WTC11 (cell line): ENCODE data around the gene RIC1. TPM values are rescaled to one million over a fixed set of nuclear protein-coding genes. Genes with fewer than 3 reads are reported as not detected.

Source experiments
- ATAC-seq: fragments of 200-7000 bp; cut with Tn5 transposase; 2 replicates; pipeline ENCODE4 v1.10.0; 2021; ENCODE audit warnings: mild to moderate bottlenecking, moderate library complexity
- CTCF ChIA-PET: fragments of 300-600 bp; sonication (Branson Sonifier 250); formaldehyde crosslinking; loops from one replicate; lab custom pipeline; 2021; ENCODE audit warnings: antibody characterized with exemption; lab: Charles Lee
- POLR2A ChIA-PET: fragments of 350-600 bp; sonication (Branson Sonifier 250); formaldehyde crosslinking; loops from one replicate; lab custom pipeline; 2021; ENCODE audit warnings: antibody characterized with exemption; lab: Charles Lee
- DNase-seq: peaks from one replicate; pipeline ENCODE4 v3.0.0; 2021; ENCODE audit warnings: low spot score
- H3K27ac Mint-ChIP-seq: 2 replicates; pipeline ENCODE4 v1.8.0; 2021; ENCODE audit warnings: mixed read lengths
- H3K27me3 Mint-ChIP-seq: 2 replicates; pipeline ENCODE4 v1.8.0; 2021; ENCODE audit warnings: low read depth, mild to moderate bottlenecking, moderate library complexity, mixed read lengths
- H3K36me3 Mint-ChIP-seq: 2 replicates; pipeline ENCODE4 v1.8.0; 2021; ENCODE audit warnings: mixed read lengths
- H3K4me1 Mint-ChIP-seq: 2 replicates; pipeline ENCODE4 v1.8.0; 2022; ENCODE audit warnings: mixed read lengths
- H3K4me3 Mint-ChIP-seq: 2 replicates; pipeline ENCODE4 v1.8.0; 2021; ENCODE audit warnings: mild to moderate bottlenecking, moderate library complexity, mixed read lengths
- H3K9me3 Mint-ChIP-seq: 2 replicates; pipeline ENCODE4 v1.8.0; 2021; ENCODE audit warnings: mixed read lengths
- ATF1 ChIP-seq: sonication (generic); formaldehyde crosslinking; IDR thresholded peaks from 2 replicates; pipeline ENCODE4 v1.8.1; 2023; ENCODE audit warnings: mild to moderate bottlenecking, moderate library complexity, missing genetic modification reagents
- ATF3 ChIP-seq: sonication (generic); formaldehyde crosslinking; conservative IDR thresholded peaks from 2 replicates; pipeline ENCODE4 v1.8.1; 2022; ENCODE audit warnings: mild to moderate bottlenecking, missing genetic modification reagents
- CDX4 ChIP-seq: fragments of 250-450 bp; sonication (Bioruptor Pico); IDR thresholded peaks from 2 replicates; pipeline ENCODE4 v1.9.0; 2021; ENCODE audit warnings: moderate library complexity, mild to moderate bottlenecking, inconsistent platforms, borderline replicate concordance
- EMX1 ChIP-seq: fragments of 250-450 bp; sonication (Bioruptor Pico); IDR thresholded peaks from 2 replicates; pipeline ENCODE4 v1.8.0; 2021; ENCODE audit warnings: mild to moderate bottlenecking
- FOXJ3 ChIP-seq: sonication (generic); formaldehyde crosslinking; IDR thresholded peaks from 2 replicates; pipeline ENCODE4 v1.9.0; 2021; ENCODE audit warnings: missing genetic modification reagents, mild to moderate bottlenecking, borderline replicate concordance
- FOXK1 ChIP-seq: sonication (generic); formaldehyde crosslinking; IDR thresholded peaks from 2 replicates; pipeline ENCODE4 v1.8.0; 2022; ENCODE audit warnings: mild to moderate bottlenecking, moderate library complexity, missing genetic modification reagents
- GTF2I ChIP-seq: fragments of 250-450 bp; sonication (Bioruptor Pico); conservative IDR thresholded peaks from 2 replicates; pipeline ENCODE4 v1.4.0; 2021; ENCODE audit warnings: mild to moderate bottlenecking
- NFATC4 ChIP-seq: fragments of 250-450 bp; sonication (Bioruptor Pico); IDR thresholded peaks from 2 replicates; pipeline ENCODE4 v1.9.0; 2021; ENCODE audit warnings: mild to moderate bottlenecking
- NR2C2 ChIP-seq: sonication (generic); formaldehyde crosslinking; IDR thresholded peaks from 2 replicates; pipeline ENCODE4 v1.8.0; 2022; ENCODE audit warnings: mild to moderate bottlenecking, missing genetic modification reagents
- OVOL2 ChIP-seq: fragments of 250-450 bp; sonication (Bioruptor Pico); IDR thresholded peaks from 2 replicates; pipeline ENCODE4 v1.9.0; 2021; ENCODE audit warnings: mild to moderate bottlenecking, borderline replicate concordance
- PREB ChIP-seq: sonication (generic); formaldehyde crosslinking; IDR thresholded peaks from 2 replicates; pipeline ENCODE4 v1.8.1; 2022; ENCODE audit warnings: mild to moderate bottlenecking, missing genetic modification reagents, moderate library complexity, borderline replicate concordance
- RELA ChIP-seq: sonication (generic); formaldehyde crosslinking; IDR thresholded peaks from 2 replicates; pipeline ENCODE4 v1.8.1; 2022; ENCODE audit warnings: missing genetic modification reagents, mild to moderate bottlenecking, borderline replicate concordance
- RORB ChIP-seq: fragments of 250-450 bp; sonication (Bioruptor Pico); IDR thresholded peaks from 2 replicates; pipeline ENCODE4 v1.9.0; 2021; ENCODE audit warnings: mild to moderate bottlenecking
- SMAD4 ChIP-seq: sonication (generic); formaldehyde crosslinking; IDR thresholded peaks from 2 replicates; pipeline ENCODE4 v1.8.0; 2022; ENCODE audit warnings: mild to moderate bottlenecking, missing genetic modification reagents
- TEAD1 ChIP-seq: sonication (generic); formaldehyde crosslinking; IDR thresholded peaks from 2 replicates; pipeline ENCODE4 v1.8.0; 2022; ENCODE audit warnings: mild to moderate bottlenecking, missing genetic modification reagents
- ZNF121 ChIP-seq: sonication (generic); formaldehyde crosslinking; IDR thresholded peaks from 2 replicates; pipeline ENCODE4 v1.8.0; 2023; ENCODE audit warnings: missing genetic modification reagents
- ZNF263 ChIP-seq: sonication (generic); formaldehyde crosslinking; IDR thresholded peaks from 2 replicates; pipeline ENCODE4 v1.8.1; 2022; ENCODE audit warnings: low read depth, mild to moderate bottlenecking, moderate library complexity, missing genetic modification reagents
- ZNF281 ChIP-seq: sonication (generic); formaldehyde crosslinking; IDR thresholded peaks from 2 replicates; pipeline ENCODE4 v1.8.0; 2023; ENCODE audit warnings: mild to moderate bottlenecking, missing genetic modification reagents
- ZNF423 ChIP-seq: fragments of 250-450 bp; sonication (Bioruptor Pico); IDR thresholded peaks from 2 replicates; pipeline ENCODE4 v2.1.2; 2022; ENCODE audit warnings: mild to moderate bottlenecking, moderate library complexity
- ZNF425 ChIP-seq: fragments of 250-450 bp; sonication (Bioruptor Pico); conservative IDR thresholded peaks from 2 replicates; pipeline ENCODE4 v1.9.0; 2021; ENCODE audit warnings: mild to moderate bottlenecking
- total RNA-seq: library from RNA; stranded (reverse); gene quantifications from 3 replicates; pipeline ENCODE4 v1.2.3, GENCODE V29; 2021
- TF ChIP-seq, protein P1 (sequence below): sonication (generic); formaldehyde crosslinking; IDR thresholded peaks from 2 replicates; pipeline ENCODE4 v1.8.1; 2022; ENCODE audit warnings: low read depth, missing genetic modification reagents, borderline replicate concordance
- TF ChIP-seq, protein P2 (sequence below): sonication (generic); formaldehyde crosslinking; IDR thresholded peaks from 2 replicates; pipeline ENCODE4 v1.8.1; 2023; ENCODE audit warnings: mild to moderate bottlenecking, missing genetic modification reagents, moderate library complexity
- TF ChIP-seq, protein P3 (sequence below): sonication (generic); formaldehyde crosslinking; IDR thresholded peaks from 2 replicates; pipeline ENCODE4 v1.8.1; 2023; ENCODE audit warnings: mild to moderate bottlenecking, missing genetic modification reagents
- TF ChIP-seq, protein P4 (sequence below): sonication (generic); formaldehyde crosslinking; IDR thresholded peaks from 2 replicates; pipeline ENCODE4 v1.8.1; 2022; ENCODE audit warnings: mild to moderate bottlenecking, moderate library complexity, missing genetic modification reagents

The RIC1 gene
- total RNA-seq, 1 experiment from 2014 or later, result 18.9 TPM

DNA sequence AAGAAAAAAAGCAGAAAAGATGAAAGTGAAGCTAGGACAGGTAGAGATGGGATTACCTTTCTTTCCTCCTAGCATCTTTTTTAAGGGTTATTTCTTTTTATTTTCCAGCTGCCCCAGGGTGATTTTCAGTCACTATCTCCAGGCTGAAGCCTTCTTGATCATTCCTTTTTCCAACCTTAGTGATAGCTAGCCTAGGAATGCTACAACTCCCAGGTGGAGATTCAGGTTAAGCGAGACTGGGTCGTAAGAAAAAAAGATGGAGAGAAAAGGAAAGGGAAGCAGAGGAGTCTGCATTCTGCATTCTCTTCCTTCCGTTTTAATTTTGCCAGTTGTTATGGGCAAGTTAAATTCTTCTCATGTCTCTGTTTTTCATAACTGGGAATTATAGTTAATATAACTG, 36.7 kb upstream of the RIC1 start:
- CTCF ChIA-PET, result no interaction called here
- TF ChIP-seq EMX1 (CRISPR knock-in tag), result no peak
- no peak for TF ChIP-seq TEAD1 (CRISPR knock-in tag)
- TF ChIP-seq NFATC4 (CRISPR knock-in tag), result no peak
- TF ChIP-seq ZNF121 (CRISPR knock-in tag), result no peak
- TF ChIP-seq ZNF425, result no peak
- no peak for TF ChIP-seq FOXK1 (CRISPR knock-in tag)
- no peak for TF ChIP-seq FOXJ3 (CRISPR knock-in tag)
- TF ChIP-seq RELA (CRISPR knock-in tag), result no peak
- TF ChIP-seq SMAD4 (CRISPR knock-in tag), result no peak
- TF ChIP-seq GTF2I (CRISPR knock-in tag), result no peak
- TF ChIP-seq NR2C2, result no peak
- TF ChIP-seq PREB (CRISPR knock-in tag), result no peak
- POLR2A ChIA-PET, result no interaction called here

GRCh38 chr9:5592904-5593303, 36.0 kb upstream of the RIC1 start:
- peaks cover 19% of the 10 kb centered on the region for H3K27me3 Mint-ChIP-seq
- peaks cover 7% of the 10 kb centered on the region for H3K4me1 Mint-ChIP-seq
- ATAC-seq (no peak), DNase-seq (no peak)
- ChIA-PET POLR2A (no interaction called here), CTCF (no interaction called here)
- H3K9me3 Mint-ChIP-seq, result no peaks in the 10 kb centered on the region
- no peak overlapping the region for H3K27ac Mint-ChIP-seq
- H3K4me3 Mint-ChIP-seq, result no peak overlapping the region
- no peaks in the 10 kb centered on the region for H3K36me3 Mint-ChIP-seq
- TF ChIP-seq ATF1 (CRISPR knock-in tag) (no peak), ZNF281 (no peak), OVOL2 (CRISPR knock-in tag) (no peak), ZNF263 (CRISPR knock-in tag) (no peak), ATF3 (CRISPR knock-in tag) (no peak), CDX4 (CRISPR knock-in tag) (no peak), RORB (no peak), ZNF423 (CRISPR knock-in tag) (no peak)
- TF ChIP-seq, protein P1, sequence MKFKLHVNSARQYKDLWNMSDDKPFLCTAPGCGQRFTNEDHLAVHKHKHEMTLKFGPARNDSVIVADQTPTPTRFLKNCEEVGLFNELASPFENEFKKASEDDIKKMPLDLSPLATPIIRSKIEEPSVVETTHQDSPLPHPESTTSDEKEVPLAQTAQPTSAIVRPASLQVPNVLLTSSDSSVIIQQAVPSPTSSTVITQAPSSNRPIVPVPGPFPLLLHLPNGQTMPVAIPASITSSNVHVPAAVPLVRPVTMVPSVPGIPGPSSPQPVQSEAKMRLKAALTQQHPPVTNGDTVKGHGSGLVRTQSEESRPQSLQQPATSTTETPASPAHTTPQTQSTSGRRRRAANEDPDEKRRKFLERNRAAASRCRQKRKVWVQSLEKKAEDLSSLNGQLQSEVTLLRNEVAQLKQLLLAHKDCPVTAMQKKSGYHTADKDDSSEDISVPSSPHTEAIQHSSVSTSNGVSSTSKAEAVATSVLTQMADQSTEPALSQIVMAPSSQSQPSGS, result no peak
- TF ChIP-seq, protein P2, sequence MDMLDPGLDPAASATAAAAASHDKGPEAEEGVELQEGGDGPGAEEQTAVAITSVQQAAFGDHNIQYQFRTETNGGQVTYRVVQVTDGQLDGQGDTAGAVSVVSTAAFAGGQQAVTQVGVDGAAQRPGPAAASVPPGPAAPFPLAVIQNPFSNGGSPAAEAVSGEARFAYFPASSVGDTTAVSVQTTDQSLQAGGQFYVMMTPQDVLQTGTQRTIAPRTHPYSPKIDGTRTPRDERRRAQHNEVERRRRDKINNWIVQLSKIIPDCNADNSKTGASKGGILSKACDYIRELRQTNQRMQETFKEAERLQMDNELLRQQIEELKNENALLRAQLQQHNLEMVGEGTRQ (CRISPR knock-in tag), result no peak
- TF ChIP-seq, protein P3, sequence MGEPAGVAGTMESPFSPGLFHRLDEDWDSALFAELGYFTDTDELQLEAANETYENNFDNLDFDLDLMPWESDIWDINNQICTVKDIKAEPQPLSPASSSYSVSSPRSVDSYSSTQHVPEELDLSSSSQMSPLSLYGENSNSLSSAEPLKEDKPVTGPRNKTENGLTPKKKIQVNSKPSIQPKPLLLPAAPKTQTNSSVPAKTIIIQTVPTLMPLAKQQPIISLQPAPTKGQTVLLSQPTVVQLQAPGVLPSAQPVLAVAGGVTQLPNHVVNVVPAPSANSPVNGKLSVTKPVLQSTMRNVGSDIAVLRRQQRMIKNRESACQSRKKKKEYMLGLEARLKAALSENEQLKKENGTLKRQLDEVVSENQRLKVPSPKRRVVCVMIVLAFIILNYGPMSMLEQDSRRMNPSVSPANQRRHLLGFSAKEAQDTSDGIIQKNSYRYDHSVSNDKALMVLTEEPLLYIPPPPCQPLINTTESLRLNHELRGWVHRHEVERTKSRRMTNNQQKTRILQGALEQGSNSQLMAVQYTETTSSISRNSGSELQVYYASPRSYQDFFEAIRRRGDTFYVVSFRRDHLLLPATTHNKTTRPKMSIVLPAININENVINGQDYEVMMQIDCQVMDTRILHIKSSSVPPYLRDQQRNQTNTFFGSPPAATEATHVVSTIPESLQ (CRISPR knock-in tag), result no peak
- TF ChIP-seq, protein P4, sequence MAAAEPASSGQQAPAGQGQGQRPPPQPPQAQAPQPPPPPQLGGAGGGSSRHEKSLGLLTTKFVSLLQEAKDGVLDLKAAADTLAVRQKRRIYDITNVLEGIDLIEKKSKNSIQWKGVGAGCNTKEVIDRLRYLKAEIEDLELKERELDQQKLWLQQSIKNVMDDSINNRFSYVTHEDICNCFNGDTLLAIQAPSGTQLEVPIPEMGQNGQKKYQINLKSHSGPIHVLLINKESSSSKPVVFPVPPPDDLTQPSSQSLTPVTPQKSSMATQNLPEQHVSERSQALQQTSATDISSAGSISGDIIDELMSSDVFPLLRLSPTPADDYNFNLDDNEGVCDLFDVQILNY (CRISPR knock-in tag), result no peak

More for the DNA sequence above, 36.7 kb upstream of the RIC1 start:
- Mint-ChIP-seq H3K4me1 (peaks cover 7% of the 10 kb centered on the region), H3K4me3 (no peak overlapping the region), H3K27ac (no peak overlapping the region), H3K36me3 (no peaks in the 10 kb centered on the region), H3K27me3 (peaks cover 25% of the 10 kb centered on the region), H3K9me3 (no peaks in the 10 kb centered on the region)
- no peak for ATAC-seq
- no peak for DNase-seq
